Measurements from ENCODE around the gene UGT1A1. TPM values are rescaled to one million over a fixed set of nuclear protein-coding genes. Genes with fewer than 3 reads are reported as not detected.

UGT1A1 gene
- total and polyA plus RNA-seq, 2 of the 13 experiments (the other 11 are each of a cell fraction or from before 2014, with no cell fraction given) = 0.69 to 0.75 TPM

DNA sequence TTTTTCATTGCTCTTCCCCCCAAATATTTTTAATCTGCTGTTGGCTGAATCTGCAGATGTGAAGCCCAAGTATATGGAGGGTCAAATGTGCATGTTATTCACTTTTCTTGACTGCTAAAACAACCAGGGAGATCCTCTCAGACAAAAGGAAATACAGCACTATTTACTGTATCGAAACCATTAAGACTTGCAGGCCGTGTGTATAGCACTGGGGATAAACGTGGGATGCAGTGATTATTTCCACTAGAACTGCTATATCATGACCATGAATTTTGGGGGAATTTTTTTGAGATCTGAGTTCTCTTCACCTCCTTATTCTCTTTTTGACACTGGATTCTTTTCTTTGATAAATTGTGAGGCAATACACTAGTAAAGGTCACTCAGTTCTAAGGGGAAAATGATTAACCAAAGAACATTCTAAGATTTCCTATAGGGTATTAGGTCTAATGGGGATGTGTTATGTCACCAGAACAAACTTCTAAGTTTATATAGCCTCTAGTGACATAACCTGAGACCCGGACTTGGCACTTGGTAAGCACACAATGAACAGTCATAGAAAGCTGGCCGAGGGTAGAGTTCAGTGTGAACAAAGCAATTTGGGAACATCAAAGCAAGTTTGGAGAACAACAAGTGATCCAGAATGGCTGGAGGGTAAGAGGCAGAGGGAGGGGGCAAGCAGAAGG is 14.9 kb upstream of the UGT1A1 start (continued):
- TF ChIP-seq, protein P1, sequence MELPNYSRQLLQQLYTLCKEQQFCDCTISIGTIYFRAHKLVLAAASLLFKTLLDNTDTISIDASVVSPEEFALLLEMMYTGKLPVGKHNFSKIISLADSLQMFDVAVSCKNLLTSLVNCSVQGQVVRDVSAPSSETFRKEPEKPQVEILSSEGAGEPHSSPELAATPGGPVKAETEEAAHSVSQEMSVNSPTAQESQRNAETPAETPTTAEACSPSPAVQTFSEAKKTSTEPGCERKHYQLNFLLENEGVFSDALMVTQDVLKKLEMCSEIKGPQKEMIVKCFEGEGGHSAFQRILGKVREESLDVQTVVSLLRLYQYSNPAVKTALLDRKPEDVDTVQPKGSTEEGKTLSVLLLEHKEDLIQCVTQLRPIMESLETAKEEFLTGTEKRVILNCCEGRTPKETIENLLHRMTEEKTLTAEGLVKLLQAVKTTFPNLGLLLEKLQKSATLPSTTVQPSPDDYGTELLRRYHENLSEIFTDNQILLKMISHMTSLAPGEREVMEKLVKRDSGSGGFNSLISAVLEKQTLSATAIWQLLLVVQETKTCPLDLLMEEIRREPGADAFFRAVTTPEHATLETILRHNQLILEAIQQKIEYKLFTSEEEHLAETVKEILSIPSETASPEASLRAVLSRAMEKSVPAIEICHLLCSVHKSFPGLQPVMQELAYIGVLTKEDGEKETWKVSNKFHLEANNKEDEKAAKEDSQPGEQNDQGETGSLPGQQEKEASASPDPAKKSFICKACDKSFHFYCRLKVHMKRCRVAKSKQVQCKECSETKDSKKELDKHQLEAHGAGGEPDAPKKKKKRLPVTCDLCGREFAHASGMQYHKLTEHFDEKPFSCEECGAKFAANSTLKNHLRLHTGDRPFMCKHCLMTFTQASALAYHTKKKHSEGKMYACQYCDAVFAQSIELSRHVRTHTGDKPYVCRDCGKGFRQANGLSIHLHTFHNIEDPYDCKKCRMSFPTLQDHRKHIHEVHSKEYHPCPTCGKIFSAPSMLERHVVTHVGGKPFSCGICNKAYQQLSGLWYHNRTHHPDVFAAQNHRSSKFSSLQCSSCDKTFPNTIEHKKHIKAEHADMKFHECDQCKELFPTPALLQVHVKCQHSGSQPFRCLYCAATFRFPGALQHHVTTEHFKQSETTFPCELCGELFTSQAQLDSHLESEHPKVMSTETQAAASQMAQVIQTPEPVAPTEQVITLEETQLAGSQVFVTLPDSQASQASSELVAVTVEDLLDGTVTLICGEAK (IDR thresholded peaks at IDR 0.05) = no peak
- TF ChIP-seq, protein P1 (CRISPR knock-in tag; IDR thresholded peaks at IDR 0.05) = peak; percentile 49; the same call in 1 of the 2 replicates
- peak; percentile 73; the same call in 1 of the 2 replicates for TF ChIP-seq ZNF335 (CRISPR knock-in tag; IDR thresholded peaks at IDR 0.05)
- no peak for TF ChIP-seq ZNF766 (CRISPR knock-in tag; IDR thresholded peaks at IDR 0.05; ENCODE audit: borderline replicate concordance)
- TF ChIP-seq, protein P2, sequence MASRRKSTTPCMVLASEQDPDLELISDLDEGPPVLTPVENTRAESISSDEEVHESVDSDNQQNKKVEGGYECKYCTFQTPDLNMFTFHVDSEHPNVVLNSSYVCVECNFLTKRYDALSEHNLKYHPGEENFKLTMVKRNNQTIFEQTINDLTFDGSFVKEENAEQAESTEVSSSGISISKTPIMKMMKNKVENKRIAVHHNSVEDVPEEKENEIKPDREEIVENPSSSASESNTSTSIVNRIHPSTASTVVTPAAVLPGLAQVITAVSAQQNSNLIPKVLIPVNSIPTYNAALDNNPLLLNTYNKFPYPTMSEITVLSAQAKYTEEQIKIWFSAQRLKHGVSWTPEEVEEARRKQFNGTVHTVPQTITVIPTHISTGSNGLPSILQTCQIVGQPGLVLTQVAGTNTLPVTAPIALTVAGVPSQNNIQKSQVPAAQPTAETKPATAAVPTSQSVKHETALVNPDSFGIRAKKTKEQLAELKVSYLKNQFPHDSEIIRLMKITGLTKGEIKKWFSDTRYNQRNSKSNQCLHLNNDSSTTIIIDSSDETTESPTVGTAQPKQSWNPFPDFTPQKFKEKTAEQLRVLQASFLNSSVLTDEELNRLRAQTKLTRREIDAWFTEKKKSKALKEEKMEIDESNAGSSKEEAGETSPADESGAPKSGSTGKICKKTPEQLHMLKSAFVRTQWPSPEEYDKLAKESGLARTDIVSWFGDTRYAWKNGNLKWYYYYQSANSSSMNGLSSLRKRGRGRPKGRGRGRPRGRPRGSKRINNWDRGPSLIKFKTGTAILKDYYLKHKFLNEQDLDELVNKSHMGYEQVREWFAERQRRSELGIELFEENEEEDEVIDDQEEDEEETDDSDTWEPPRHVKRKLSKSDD (CRISPR knock-in tag; IDR thresholded peaks at IDR 0.05; ENCODE audit: low read depth) = no peak
- TF ChIP-seq ZNF703 (CRISPR knock-in tag; IDR thresholded peaks at IDR 0.05; ENCODE audit: borderline replicate concordance) = peak; percentile 94; the same call in 1 of the 2 replicates
- TF ChIP-seq PHF21A (CRISPR knock-in tag; IDR thresholded peaks at IDR 0.05) = peak; percentile 94
- TF ChIP-seq, protein P3, sequence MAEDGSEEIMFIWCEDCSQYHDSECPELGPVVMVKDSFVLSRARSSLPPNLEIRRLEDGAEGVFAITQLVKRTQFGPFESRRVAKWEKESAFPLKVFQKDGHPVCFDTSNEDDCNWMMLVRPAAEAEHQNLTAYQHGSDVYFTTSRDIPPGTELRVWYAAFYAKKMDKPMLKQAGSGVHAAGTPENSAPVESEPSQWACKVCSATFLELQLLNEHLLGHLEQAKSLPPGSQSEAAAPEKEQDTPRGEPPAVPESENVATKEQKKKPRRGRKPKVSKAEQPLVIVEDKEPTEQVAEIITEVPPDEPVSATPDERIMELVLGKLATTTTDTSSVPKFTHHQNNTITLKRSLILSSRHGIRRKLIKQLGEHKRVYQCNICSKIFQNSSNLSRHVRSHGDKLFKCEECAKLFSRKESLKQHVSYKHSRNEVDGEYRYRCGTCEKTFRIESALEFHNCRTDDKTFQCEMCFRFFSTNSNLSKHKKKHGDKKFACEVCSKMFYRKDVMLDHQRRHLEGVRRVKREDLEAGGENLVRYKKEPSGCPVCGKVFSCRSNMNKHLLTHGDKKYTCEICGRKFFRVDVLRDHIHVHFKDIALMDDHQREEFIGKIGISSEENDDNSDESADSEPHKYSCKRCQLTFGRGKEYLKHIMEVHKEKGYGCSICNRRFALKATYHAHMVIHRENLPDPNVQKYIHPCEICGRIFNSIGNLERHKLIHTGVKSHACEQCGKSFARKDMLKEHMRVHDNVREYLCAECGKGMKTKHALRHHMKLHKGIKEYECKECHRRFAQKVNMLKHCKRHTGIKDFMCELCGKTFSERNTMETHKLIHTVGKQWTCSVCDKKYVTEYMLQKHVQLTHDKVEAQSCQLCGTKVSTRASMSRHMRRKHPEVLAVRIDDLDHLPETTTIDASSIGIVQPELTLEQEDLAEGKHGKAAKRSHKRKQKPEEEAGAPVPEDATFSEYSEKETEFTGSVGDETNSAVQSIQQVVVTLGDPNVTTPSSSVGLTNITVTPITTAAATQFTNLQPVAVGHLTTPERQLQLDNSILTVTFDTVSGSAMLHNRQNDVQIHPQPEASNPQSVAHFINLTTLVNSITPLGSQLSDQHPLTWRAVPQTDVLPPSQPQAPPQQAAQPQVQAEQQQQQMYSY (CRISPR knock-in tag; IDR thresholded peaks at IDR 0.05) = no peak
